ENCODE results near the gene SDF2. TPM values are rescaled to one million over a fixed set of nuclear protein-coding genes. Genes with fewer than 3 reads are reported as not detected.
A peak's percentile ranks its signal among the peaks of the same experiment; 100 is the strongest.

Gene SDF2
- total and polyA plus RNA-seq, 2 experiments from 2014 or later: 32.5 to 54.6 TPM

GRCh38 chr17:28667870-28668269 lies 6.2 kb upstream of the SDF2 start:
- Histone ChIP-seq H2AFZ (no peak overlapping the region), H3F3A (replicated peaks; ENCODE audit: low read depth) (peaks cover 9% of the 10 kb centered on the region), H3K79me2 (replicated peaks; ENCODE audit: insufficient read depth) (peaks cover 75% of the 10 kb centered on the region), H3K27me3 (ENCODE audit: insufficient read depth) (no peaks in the 10 kb centered on the region), H3K27ac (ENCODE audit: low read depth) (no peak overlapping the region), H3K4me1 (ENCODE audit: insufficient read depth) (peaks cover 3% of the 10 kb centered on the region), H4K20me1 (replicated peaks; ENCODE audit: insufficient read depth) (peaks cover 36% of the 10 kb centered on the region), H3K4me2 (no peak overlapping the region), H3K4me3 (no peak overlapping the region), H3K36me3 (ENCODE audit: insufficient read depth) (peaks cover 16% of the 10 kb centered on the region), H3K9me2 (ENCODE audit: insufficient read depth) (no peaks in the 10 kb centered on the region)
- TF ChIP-seq STAT1 (IDR thresholded peaks at IDR 0.05; ENCODE audit: unreplicated experiment) (no peak), ZNF462 (CRISPR knock-in tag; IDR thresholded peaks at IDR 0.05) (no peak), ZNF114 (CRISPR knock-in tag; IDR thresholded peaks at IDR 0.05) (no peak), CREB1 (CRISPR knock-in tag; IDR thresholded peaks at IDR 0.05; ENCODE audit: low read depth) (no peak), POLR2AphosphoS5 (IDR thresholded peaks at IDR 0.05; ENCODE audit: low read depth) (no peak), REST (IDR thresholded peaks at IDR 0.05; ENCODE audit: unreplicated experiment) (no peak), EZH2phosphoT487 (IDR thresholded peaks at IDR 0.05; ENCODE audit: unreplicated experiment) (no peak), ZNF331 (CRISPR knock-in tag; IDR thresholded peaks at IDR 0.05; ENCODE audit: low read depth) (no peak), JUNB (IDR thresholded peaks at IDR 0.05; ENCODE audit: unreplicated experiment) (no peak)
- TF ChIP-seq, protein P1, sequence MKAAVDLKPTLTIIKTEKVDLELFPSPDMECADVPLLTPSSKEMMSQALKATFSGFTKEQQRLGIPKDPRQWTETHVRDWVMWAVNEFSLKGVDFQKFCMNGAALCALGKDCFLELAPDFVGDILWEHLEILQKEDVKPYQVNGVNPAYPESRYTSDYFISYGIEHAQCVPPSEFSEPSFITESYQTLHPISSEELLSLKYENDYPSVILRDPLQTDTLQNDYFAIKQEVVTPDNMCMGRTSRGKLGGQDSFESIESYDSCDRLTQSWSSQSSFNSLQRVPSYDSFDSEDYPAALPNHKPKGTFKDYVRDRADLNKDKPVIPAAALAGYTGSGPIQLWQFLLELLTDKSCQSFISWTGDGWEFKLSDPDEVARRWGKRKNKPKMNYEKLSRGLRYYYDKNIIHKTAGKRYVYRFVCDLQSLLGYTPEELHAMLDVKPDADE (IDR thresholded peaks at IDR 0.05): no peak
- TF ChIP-seq, protein P2, sequence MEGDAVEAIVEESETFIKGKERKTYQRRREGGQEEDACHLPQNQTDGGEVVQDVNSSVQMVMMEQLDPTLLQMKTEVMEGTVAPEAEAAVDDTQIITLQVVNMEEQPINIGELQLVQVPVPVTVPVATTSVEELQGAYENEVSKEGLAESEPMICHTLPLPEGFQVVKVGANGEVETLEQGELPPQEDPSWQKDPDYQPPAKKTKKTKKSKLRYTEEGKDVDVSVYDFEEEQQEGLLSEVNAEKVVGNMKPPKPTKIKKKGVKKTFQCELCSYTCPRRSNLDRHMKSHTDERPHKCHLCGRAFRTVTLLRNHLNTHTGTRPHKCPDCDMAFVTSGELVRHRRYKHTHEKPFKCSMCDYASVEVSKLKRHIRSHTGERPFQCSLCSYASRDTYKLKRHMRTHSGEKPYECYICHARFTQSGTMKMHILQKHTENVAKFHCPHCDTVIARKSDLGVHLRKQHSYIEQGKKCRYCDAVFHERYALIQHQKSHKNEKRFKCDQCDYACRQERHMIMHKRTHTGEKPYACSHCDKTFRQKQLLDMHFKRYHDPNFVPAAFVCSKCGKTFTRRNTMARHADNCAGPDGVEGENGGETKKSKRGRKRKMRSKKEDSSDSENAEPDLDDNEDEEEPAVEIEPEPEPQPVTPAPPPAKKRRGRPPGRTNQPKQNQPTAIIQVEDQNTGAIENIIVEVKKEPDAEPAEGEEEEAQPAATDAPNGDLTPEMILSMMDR (conservative IDR thresholded peaks at IDR 0.05; ENCODE audit: low read depth in 2 of 2): no peak
- ATAC-seq (no peak), DNase-seq (ENCODE audit: low spot score) (peak; percentile 6)
- H3K4me1 Mint-ChIP-seq: peaks cover 10% of the 10 kb centered on the region
- no peak overlapping the region for H3K27ac Mint-ChIP-seq
- H3K36me3 Mint-ChIP-seq (ENCODE audit: low read depth): peaks cover 49% of the 10 kb centered on the region
- no peaks in the 10 kb centered on the region for H3K9me3 Mint-ChIP-seq
- no peak overlapping the region for H3K4me3 Mint-ChIP-seq
- no peaks in the 10 kb centered on the region for H3K27me3 Mint-ChIP-seq (ENCODE audit: insufficient read depth, low read depth, poor library complexity)

Measured in GM23338 (cell line).